Fibroblast of skin of right quadriceps (primary cell): ENCODE results near the gene CGB2.
A peak's percentile ranks its signal among the peaks of the same experiment; 100 is the strongest.
"Not testable (repeated sequence)": the region's sequence is repeated elsewhere in the genome, so short reads cannot be mapped to it uniquely, and the experiment has no call there.

Experiments used
- DNase-seq: peaks from one replicate; pipeline ENCODE4 v3.0.0-alpha.2; 2013

CGB2 gene

GRCh38 chr19:49011194-49011593, 20.5 kb upstream of the CGB2 start:
- DNase-seq = no peak

DNA sequence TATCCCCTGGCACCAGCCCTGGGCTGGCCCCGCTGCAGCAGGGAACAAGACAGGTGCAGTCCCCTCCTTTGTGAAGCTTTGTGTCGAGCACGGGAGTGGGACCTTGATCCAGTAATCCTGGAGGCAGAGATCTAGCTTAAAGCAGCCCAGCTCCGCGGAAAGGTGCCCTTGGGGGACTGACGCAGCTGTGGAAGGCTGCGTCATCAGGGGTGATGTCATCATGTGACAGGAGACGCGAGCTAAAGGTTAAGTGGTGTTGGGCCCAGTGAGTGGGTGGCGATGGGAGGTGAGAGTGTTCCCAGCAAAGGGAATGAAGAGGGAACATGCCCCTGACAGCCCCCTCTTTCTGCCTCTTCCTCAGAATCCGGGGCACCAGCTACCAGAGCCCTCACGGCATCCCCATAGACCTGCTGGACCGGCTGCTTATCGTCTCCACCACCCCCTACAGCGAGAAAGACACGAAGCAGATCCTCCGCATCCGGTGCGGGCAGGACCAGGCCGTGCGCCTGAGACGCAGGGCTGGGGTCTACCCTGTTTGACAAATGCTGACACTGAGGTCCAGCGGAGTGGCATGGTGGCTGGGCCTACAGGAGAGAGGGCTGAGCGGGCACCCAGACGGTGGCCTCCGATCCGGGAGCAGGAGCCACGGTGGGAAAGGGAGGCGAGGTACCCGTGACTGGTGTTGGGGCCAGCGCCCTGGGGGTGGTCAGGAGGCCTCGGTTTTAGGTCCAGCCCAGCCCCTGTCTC, 17.4 kb upstream of the CGB2 start:
- no peak for DNase-seq

DNA sequence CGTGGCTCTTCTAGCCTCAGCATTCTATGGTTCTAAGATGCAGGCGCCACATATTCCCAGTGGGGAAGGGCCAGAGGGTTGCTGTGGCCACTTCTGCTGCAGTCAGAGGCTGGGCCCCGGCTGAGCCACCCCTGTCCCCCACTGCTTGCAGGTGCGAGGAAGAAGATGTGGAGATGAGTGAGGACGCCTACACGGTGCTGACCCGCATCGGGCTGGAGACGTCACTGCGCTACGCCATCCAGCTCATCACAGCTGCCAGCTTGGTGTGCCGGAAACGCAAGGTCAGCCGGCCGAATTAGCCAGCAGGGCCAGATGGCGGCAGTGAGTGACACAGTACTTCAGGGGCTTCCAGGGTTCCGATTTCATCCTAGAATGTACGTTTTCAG, 16.8 kb upstream of the CGB2 start:
- no peak for DNase-seq

DNA sequence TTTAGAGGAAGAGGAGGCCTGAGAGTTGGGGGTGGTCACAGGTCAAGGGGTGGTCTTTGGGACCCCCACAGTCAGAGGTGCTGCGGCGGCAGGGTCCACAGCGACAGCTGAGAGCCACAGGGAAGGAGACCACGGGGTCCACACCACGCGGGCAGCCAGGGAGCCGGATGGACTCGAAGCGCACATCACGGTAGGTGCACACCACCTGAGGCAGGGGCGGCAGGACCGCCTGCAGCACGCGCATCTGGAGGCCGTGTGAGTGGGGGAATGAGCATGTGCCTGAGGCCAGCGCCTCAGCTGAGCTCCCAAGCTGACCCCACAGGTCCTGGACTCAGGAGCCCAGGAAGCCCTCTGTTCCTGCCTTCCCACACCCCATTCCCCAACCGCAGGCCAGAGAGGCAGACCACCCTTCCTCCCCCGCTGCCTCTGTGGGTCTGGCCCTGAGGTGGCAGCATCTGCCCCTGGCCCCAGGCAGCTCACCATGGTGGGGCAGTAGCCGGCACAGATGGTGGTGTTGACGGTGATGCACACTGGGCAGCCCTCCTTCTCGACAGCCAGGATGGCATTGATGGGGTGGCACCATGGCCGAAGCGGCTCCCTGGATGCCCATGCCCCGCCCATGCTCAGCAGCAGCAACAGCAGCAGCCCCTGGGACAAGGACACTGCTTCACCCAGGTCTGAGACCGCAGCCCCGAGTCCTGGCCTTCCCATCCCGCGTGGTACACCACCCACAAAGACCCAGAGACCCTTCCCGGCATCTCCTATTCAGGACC, 15.4 kb upstream of the CGB2 start:
- DNase-seq = no peak

DNA sequence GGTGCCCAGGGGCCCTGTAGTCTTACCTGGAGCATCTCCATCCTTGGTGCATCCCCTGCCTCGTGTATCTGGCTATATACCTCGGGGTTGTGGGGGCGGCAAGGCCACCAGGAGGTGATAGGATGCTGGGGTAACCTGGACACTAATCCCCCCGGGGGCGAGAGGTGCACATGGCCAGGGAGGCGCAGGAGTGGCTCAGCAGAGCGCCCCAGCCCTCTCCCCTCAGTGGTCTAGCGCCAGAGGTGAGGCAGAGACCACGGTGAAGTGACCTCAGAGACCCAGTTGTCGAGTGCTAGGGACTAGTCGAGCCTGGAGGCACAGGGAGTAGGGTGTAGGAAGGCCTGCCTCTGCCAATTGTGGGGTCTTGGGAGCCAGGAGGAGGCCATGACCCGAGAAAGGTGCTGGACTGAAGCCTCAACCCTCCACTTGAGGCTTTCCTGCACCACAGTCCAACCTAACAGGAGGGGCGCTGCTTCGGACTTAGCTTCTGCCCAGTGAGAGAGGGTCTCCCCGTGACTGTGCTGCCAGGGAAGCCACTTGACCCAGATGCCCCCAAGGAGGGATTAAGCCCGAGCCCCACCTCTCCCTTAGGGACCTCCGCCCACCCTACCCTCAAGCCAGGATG, 14.5 kb upstream of the CGB2 start, which contains the start of gene LHB:
LHB (minus strand) TSS at position 51 of the 625 bp plus-strand sequence; CDS start at position 41, 10 bp downstream.
- no peak for DNase-seq

GRCh38 chr19:49017666-49018351, 13.9 kb upstream of the CGB2 start:
- peak; percentile 69 for DNase-seq

- DNase-seq = not testable (repeated sequence)
These were observed 13.1 kb upstream of the CGB2 start for GRCh38 chr19:49018388-49019241.

GRCh38 chr19:49019242-49019932, 12.3 kb upstream of the CGB2 start:
- DNase-seq = peak; percentile 28

DNA sequence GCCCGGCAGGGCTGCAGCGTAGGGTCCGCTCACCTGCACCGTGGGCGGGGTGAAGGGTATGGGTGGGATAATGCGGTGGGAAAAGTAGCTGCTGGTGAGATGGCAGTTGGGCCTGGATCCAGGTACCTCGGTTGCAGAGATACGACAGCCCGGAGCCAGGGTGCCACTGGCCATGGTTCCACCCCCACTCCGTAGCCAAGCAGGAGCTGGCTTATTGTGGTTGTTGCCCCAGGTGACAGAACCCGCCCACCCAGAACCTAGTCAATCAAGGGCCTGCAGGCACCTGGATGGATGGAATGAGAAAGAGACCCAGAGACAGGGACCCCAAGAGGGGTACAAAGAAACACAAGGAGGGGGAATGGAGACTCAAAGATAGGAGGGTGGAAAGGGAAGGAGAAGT, 11.3 kb upstream of the CGB2 start:
- DNase-seq = no peak

- peak; percentile 21 for DNase-seq
These were observed 10.5 kb upstream of the CGB2 start for GRCh38 chr19:49020931-49021895.

- DNase-seq = no peak
These were observed 9.6 kb upstream of the CGB2 start for GRCh38 chr19:49022116-49022515.

GRCh38 chr19:49024233-49024632, 7.5 kb upstream of the CGB2 start, which contains the start of gene CGB3:
Gene CGB3, minus strand, starts transcription at chr19:49024333. Its CDS starts 362 bp downstream, at chr19:49023971.
- DNase-seq = not testable (repeated sequence)

GRCh38 chr19:49025088-49025487, 6.6 kb upstream of the CGB2 start:
- not testable (repeated sequence) for DNase-seq

- not testable (repeated sequence) for DNase-seq
These were observed 6.1 kb upstream of the CGB2 start for GRCh38 chr19:49025599-49025998.

GRCh38 chr19:49028686-49029085, 3.0 kb upstream of the CGB2 start:
- DNase-seq = not testable (repeated sequence)

DNA sequence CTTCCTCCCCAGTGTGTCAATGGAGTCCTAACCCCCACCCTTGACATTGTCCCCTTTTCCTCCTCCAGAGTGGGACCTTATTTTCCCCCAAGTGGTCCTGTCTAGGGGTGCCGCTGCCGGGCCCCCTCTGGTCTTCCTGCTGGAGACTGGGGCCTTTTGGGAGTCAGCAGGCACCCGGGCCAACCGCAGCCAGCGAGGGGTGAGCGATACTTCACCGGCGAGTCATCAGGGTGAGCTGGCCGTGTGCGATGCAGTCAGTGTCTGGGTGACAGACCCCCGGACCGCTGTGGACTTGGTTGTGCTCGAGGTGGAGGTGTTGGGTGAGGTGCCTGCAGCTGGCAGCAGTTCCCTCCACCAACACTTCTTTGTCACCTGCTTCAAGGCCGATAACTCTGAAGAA, 1.9 kb upstream of the CGB2 start:
- DNase-seq = peak; percentile 36

DNA sequence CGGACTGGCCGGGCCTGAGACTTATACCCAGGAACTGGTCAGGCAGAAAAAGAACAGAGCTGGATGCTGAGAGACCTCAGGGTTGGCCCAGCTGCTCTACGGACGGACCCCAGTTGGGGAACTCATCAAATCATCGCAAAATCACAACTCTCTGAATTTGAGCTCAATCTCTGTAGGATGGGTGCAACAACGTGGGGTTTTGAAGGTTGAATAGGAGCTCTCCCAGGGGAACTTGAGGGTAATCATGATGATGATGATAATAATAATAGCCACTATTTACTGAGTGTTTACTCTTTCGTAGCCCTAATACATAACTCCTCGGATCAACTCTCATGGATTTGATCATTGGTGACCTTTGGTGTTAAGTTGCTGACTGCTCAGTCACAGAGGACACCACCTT, 1.4 kb upstream of the CGB2 start:
- not testable (repeated sequence) for DNase-seq

DNA sequence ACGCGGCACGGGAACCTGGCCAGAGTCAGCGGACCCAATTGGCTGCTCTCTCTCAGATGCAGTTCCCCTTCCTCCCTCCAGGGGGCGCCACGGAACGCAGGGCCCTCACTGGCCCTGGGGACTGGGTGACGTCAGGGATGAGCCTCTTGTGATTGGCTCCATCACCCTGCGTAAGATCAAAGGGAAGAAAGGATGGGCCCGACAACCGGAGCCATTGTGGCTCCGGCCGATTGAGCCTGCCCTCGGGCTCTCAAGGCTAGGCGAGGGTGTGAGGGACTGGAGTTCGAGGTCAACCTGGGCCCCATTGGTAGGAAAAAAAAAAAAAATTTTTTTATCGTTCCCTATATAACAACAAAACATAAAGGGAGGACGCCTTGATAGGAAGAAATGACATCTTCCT, 5.1 kb downstream of the CGB2 start, which contains the start of gene CGB1:
CGB1 (minus strand) TSS at position 81 of the 400 bp plus-strand sequence. CDS start 184 bp downstream, outside the sequence.
- not testable (repeated sequence) for DNase-seq

GRCh38 chr19:49038111-49038510, 6.4 kb downstream of the CGB2 start:
- DNase-seq = not testable (repeated sequence)
